Mucosa of descending colon (tissue), 3 donors: ENCODE data around the gene HIKESHI. TPM values are rescaled to one million over a fixed set of nuclear protein-coding genes. Genes with fewer than 3 reads are reported as not detected.
"Not testable (repeated sequence)": the region's sequence is repeated elsewhere in the genome, so short reads cannot be mapped to it uniquely, and the experiment has no call there.

ENCODE experiments used
- ATAC-seq: fragments of 200-7000 bp; cut with Tn5 transposase; one replicate; pipeline ENCODE4 v1.9.1; 2020; ENCODE audit warnings: mild to moderate bottlenecking, moderate library complexity
- DNase-seq, 3 donors: peaks; one replicate each; pipeline ENCODE4 v3.0.0-alpha.2; 2020
- H3K36me3 ChIP-seq: fragments of 200-600 bp; one replicate; pipeline ENCODE4 v1.8.0; 2021; ENCODE audit warnings: low read depth, mild to moderate bottlenecking
- H3K4me1 ChIP-seq: fragments of 200-600 bp; one replicate; pipeline ENCODE4 v1.8.0; 2021; ENCODE audit warnings: low read depth, mild to moderate bottlenecking
- H3K4me3 ChIP-seq: fragments of 200-600 bp; one replicate; pipeline ENCODE4 v1.8.0; 2021; ENCODE audit warnings: mild to moderate bottlenecking
- H3K9me3 ChIP-seq: fragments of 200-600 bp; one replicate; pipeline ENCODE4 v1.8.0; 2021; ENCODE audit warnings: mild to moderate bottlenecking
- intact Hi-C, 2 donors: fragments of 100-400 bp; cut with DNase I in 1 of 2; cut with micrococcal nuclease in 1 of 2; formaldehyde crosslinking; loops; one replicate each; pipeline versions ENCODE4 v1.11.0 to v1.11.1; 2022; cut with DNase I, micrococcal nuclease
- total RNA-seq, 3 donors: library from RNA; stranded (reverse); fragmentation: NEBNext Ultra II Directional in 2 of 3; extraction: Animal tissue kit (Norgen Biotek cat#: 25700) in 2 of 3; gene quantifications; one replicate each; pipeline versions ENCODE4 v1.2.1 to v1.2.4, GENCODE V29; 2021 to 2023
- TF ChIP-seq, protein P1 (sequence below): fragments of 200-600 bp; IDR thresholded peaks from one replicate; pipeline ENCODE4 v1.8.0; 2022; ENCODE audit warnings: antibody characterized with exemption, mild to moderate bottlenecking
- donor health status: DM: no; HTN: no; CAD: no; lungs with moderate emphysema.
- donor health status: DM: no; HTN: no; CAD: no.
- donor health status: DM: no; HTN: yes; CAD: no.

The HIKESHI gene
- total RNA-seq, 3 donors from 2014 or later = 11.6 to 32.0 (median 18.8) TPM

DNA sequence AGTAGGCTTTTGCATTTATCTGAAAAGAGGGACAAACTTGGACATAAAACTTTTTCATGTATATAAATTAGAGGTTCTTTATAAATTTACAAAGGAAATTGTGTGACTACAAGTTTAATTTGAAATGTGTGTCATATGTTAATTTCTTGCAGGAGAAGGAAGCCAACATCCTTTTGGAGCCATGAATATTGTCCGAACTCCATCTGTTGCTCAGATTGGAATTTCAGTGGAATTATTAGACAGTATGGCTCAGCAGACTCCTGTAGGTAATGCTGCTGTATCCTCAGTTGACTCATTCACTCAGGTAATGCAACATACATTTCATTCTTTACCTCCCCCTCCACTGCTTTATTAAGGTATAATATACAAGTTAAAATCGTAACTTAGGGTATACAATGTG, 35.2 kb downstream of the HIKESHI start:
- no peaks in the 10 kb centered on the region for H3K9me3 ChIP-seq
- no peaks in the 10 kb centered on the region for H3K4me1 ChIP-seq
- no peaks in the 10 kb centered on the region for H3K36me3 ChIP-seq
- DNase-seq (no peak), ATAC-seq (no peak)
- TF ChIP-seq, protein P1, sequence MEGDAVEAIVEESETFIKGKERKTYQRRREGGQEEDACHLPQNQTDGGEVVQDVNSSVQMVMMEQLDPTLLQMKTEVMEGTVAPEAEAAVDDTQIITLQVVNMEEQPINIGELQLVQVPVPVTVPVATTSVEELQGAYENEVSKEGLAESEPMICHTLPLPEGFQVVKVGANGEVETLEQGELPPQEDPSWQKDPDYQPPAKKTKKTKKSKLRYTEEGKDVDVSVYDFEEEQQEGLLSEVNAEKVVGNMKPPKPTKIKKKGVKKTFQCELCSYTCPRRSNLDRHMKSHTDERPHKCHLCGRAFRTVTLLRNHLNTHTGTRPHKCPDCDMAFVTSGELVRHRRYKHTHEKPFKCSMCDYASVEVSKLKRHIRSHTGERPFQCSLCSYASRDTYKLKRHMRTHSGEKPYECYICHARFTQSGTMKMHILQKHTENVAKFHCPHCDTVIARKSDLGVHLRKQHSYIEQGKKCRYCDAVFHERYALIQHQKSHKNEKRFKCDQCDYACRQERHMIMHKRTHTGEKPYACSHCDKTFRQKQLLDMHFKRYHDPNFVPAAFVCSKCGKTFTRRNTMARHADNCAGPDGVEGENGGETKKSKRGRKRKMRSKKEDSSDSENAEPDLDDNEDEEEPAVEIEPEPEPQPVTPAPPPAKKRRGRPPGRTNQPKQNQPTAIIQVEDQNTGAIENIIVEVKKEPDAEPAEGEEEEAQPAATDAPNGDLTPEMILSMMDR = no peak
- H3K4me3 ChIP-seq = no peak overlapping the region
- intact Hi-C loops = no loop called here

GRCh38 chr11:86341382-86341781, 39.3 kb downstream of the HIKESHI start:
- no peaks in the 10 kb centered on the region for H3K4me1 ChIP-seq
- no peak overlapping the region for H3K4me3 ChIP-seq
- H3K9me3 ChIP-seq = no peaks in the 10 kb centered on the region
- no peak for DNase-seq
- intact Hi-C loops = no loop called here
- no peaks in the 10 kb centered on the region for H3K36me3 ChIP-seq
- ATAC-seq = no peak
- TF ChIP-seq, protein P1 = no peak

GRCh38 chr11:86346513-86346912, 44.5 kb downstream of the HIKESHI start:
- Histone ChIP-seq H3K4me3 (no peak overlapping the region), H3K9me3 (no peaks in the 10 kb centered on the region), H3K36me3 (no peaks in the 10 kb centered on the region), H3K4me1 (no peaks in the 10 kb centered on the region)
- ATAC-seq (no peak), DNase-seq (no peak)
- intact Hi-C loops = no loop called here
- TF ChIP-seq, protein P1 = no peak

DNA sequence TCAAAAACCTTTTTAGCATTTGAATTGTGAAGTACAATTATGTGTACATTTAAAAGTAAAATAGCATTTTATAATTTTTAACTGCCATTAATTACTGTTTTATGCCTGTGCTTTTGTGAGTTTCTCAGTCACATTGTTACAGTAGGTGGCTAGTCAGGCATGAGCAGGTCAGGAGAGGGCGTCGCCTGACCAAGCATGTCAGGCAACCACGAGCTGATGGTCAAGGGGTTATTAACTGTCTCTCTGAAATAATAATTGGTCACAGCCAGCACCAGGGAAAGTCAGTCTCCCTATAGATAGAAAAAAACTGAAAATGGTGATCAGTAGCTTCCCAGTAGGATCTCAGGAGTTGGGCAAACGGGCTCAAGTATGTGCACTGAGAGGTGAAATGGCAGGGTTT, 53.2 kb downstream of the HIKESHI start:
- Histone ChIP-seq H3K4me1 (no peaks in the 10 kb centered on the region), H3K36me3 (no peaks in the 10 kb centered on the region), H3K4me3 (no peak overlapping the region), H3K9me3 (no peaks in the 10 kb centered on the region)
- no peak for ATAC-seq
- intact Hi-C loops = no loop called here
- TF ChIP-seq, protein P1 = no peak
- DNase-seq = no peak

DNA sequence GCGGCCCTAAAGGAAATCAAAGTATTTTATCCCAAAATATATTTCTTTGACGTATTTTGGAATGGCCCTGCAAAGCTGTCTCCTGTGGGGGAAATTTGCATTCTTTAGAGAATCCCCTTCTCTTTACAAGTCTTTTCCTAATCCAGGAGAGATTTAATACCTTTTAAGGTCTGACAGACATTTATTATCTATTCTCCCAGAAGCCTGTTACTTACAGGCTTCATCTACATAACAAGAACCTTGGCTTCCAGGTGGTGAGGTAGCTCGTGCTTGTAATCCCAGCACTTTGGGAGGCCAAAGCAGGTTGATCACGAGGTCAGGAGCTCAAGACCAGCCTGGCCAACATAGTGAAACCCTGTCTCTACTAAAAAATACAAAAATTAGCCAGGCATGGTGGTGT, 55.4 kb downstream of the HIKESHI start:
- intact Hi-C loops, H3K9me3 ChIP-seq, DNase-seq, ATAC-seq, H3K4me3 ChIP-seq, H3K4me1 ChIP-seq, H3K36me3 ChIP-seq: not testable (repeated sequence)

DNA sequence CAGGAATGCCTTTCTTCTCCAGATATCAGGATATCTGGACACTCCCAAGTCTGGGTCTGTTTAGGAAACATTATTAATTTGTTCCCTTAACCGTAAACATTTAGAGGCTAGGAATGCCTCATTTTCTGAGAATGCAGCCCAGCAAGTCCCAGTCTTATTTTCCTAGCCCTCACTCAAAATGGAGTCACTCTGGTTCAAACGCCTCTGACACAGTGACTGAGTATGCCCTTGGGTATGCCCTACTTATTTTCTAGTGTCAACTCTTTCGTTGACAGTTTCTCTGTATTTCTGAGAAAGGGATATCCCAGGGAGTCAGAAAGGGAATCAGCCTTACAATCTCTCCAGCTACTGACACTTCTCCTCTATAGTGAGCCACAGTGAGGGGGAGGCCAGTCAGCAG, 56.7 kb downstream of the HIKESHI start:
- intact Hi-C loops = no loop called here
- Histone ChIP-seq H3K4me1 (no peaks in the 10 kb centered on the region), H3K9me3 (peaks cover 7% of the 10 kb centered on the region), H3K4me3 (no peak overlapping the region), H3K36me3 (no peaks in the 10 kb centered on the region)
- ATAC-seq = no peak
- TF ChIP-seq, protein P1 = no peak
- DNase-seq = no peak
